Measurements from ENCODE around the gene P3H2. TPM values are rescaled to one million over a fixed set of nuclear protein-coding genes. Genes with fewer than 3 reads are reported as not detected.

P3H2 gene
- total RNA-seq, 1 experiment from 2014 or later: 20.9 TPM

- Histone ChIP-seq H3K4me1 (replicated peaks; ENCODE audit: insufficient read depth) (no peaks in the 10 kb centered on the region), H3K79me2 (ENCODE audit: low read depth) (no peaks in the 10 kb centered on the region), H4K20me1 (ENCODE audit: insufficient read depth) (no peaks in the 10 kb centered on the region), H3K4me2 (no peak overlapping the region), H3K27me3 (ENCODE audit: insufficient read depth, low read depth) (no peaks in the 10 kb centered on the region), H3K36me3 (ENCODE audit: low read depth) (no peaks in the 10 kb centered on the region), H2AFZ (no peak overlapping the region), H3K9me3 (ENCODE audit: insufficient read depth, low read depth) (peaks cover 8% of the 10 kb centered on the region), H3F3A (ENCODE audit: insufficient read depth, low read depth) (no peaks in the 10 kb centered on the region), H3K9me2 (ENCODE audit: insufficient read depth) (no peaks in the 10 kb centered on the region), H3K4me3 (no peak overlapping the region), H3K27ac (no peak overlapping the region)
- intact Hi-C loops (cut with micrococcal nuclease; ENCODE audit: unreplicated experiment): no loop called here
- ChIA-PET POLR2A (ENCODE audit: unreplicated experiment) (no interaction called here), CTCF (no interaction called here)
- BruUV-seq (replicated peaks): no TSS peak
- DNase-seq: no peak
- TF ChIP-seq, protein P1, sequence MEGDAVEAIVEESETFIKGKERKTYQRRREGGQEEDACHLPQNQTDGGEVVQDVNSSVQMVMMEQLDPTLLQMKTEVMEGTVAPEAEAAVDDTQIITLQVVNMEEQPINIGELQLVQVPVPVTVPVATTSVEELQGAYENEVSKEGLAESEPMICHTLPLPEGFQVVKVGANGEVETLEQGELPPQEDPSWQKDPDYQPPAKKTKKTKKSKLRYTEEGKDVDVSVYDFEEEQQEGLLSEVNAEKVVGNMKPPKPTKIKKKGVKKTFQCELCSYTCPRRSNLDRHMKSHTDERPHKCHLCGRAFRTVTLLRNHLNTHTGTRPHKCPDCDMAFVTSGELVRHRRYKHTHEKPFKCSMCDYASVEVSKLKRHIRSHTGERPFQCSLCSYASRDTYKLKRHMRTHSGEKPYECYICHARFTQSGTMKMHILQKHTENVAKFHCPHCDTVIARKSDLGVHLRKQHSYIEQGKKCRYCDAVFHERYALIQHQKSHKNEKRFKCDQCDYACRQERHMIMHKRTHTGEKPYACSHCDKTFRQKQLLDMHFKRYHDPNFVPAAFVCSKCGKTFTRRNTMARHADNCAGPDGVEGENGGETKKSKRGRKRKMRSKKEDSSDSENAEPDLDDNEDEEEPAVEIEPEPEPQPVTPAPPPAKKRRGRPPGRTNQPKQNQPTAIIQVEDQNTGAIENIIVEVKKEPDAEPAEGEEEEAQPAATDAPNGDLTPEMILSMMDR (conservative IDR thresholded peaks at IDR 0.05): no peak
- TF ChIP-seq EZH2 (IDR thresholded peaks at IDR 0.05; ENCODE audit: low read depth): no peak
Observed at GRCh38 chr3:190040145-190040544, 80.6 kb downstream of the P3H2 start.

DNA sequence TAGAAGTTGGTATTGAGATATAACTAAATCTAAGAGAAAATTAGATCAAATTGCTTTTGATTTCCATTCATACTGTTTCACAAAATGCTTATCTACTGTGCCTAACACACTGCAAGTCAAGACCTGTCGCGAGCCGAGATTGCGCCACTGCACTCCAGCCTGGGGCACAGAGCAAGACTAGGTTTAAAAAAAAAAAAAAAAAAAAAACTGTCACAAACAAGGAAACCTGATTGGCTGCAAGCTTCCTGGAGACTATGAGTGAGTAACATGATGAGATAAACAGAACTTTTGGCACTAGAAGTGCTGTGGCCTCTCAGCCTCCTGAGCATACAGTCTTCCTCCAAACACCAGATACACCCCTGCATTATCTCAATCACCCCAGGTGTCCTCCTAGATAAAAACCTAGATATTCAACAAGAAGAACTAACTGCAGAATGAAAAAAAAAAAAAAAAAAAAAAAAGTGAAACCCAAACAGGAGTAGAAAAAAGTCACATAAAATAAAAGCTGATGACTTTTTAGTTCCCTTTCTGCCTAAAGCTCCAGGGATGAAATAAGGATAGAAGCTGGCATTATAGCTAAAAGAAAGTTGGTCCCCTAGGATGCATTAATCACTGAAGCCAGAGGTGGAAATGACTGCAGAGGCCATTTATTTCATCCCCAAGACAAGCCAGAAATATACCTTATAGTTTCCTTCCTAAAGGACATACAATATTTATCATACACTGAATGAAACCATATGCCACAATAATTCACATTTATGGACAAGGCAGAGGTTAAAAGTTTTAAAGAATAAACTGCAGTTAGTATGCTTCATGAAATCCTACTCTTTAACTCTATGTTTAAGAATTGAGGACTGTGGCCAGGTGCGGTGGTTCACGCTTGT, 82.4 kb downstream of the P3H2 start:
- Histone ChIP-seq H3K79me2 (ENCODE audit: low read depth) (no peaks in the 10 kb centered on the region), H2AFZ (no peak overlapping the region), H3K9me3 (ENCODE audit: insufficient read depth, low read depth) (peaks cover 8% of the 10 kb centered on the region), H3K4me2 (no peak overlapping the region), H3K4me3 (no peak overlapping the region), H3K9me2 (ENCODE audit: insufficient read depth) (no peaks in the 10 kb centered on the region), H4K20me1 (ENCODE audit: insufficient read depth) (no peaks in the 10 kb centered on the region), H3F3A (ENCODE audit: insufficient read depth, low read depth) (no peaks in the 10 kb centered on the region), H3K27me3 (ENCODE audit: insufficient read depth, low read depth) (no peaks in the 10 kb centered on the region), H3K4me1 (replicated peaks; ENCODE audit: insufficient read depth) (no peaks in the 10 kb centered on the region), H3K36me3 (ENCODE audit: low read depth) (no peaks in the 10 kb centered on the region), H3K27ac (no peak overlapping the region)
- TF ChIP-seq, protein P1 (conservative IDR thresholded peaks at IDR 0.05): no peak
- TF ChIP-seq EZH2 (IDR thresholded peaks at IDR 0.05; ENCODE audit: low read depth): no peak
- POLR2A ChIA-PET (ENCODE audit: unreplicated experiment): interaction anchor here (0.7 to 0.9 kb wide), 3 partner anchors 16 to 462 kb away, joined by 3 to 17 read pairs (median 3); no protein-coding TSS in a partner anchor
- CTCF ChIA-PET: interaction anchor here (0.6 to 1.0 kb wide), 5 partner anchors 13 to 388 kb away, joined by 3 to 11 read pairs (median 5); no protein-coding TSS in a partner anchor
- intact Hi-C loops (cut with micrococcal nuclease; ENCODE audit: unreplicated experiment): loop anchor here (2.0 to 5.0 kb wide), 2 partner anchors 23 to 39 kb away; no protein-coding TSS in a partner anchor
- peak in 1 of 2 experiments; percentile 82 for DNase-seq
- no TSS peak for BruUV-seq (replicated peaks)

GRCh38 chr3:190036631-190037030, 84.1 kb downstream of the P3H2 start:
- intact Hi-C loops (cut with micrococcal nuclease; ENCODE audit: unreplicated experiment): loop anchor here (5.0 kb wide), 1 partner anchor 41 kb away; no protein-coding TSS in a partner anchor

More at GRCh38 chr3:190036631-190037030, 84.1 kb downstream of the P3H2 start:
- Histone ChIP-seq H2AFZ (no peak overlapping the region), H3K4me2 (no peak overlapping the region), H3F3A (ENCODE audit: insufficient read depth, low read depth) (no peaks in the 10 kb centered on the region), H4K20me1 (ENCODE audit: insufficient read depth) (no peaks in the 10 kb centered on the region), H3K9me2 (ENCODE audit: insufficient read depth) (no peaks in the 10 kb centered on the region), H3K4me3 (no peak overlapping the region), H3K27ac (no peak overlapping the region), H3K9me3 (ENCODE audit: insufficient read depth, low read depth) (peaks cover 8% of the 10 kb centered on the region), H3K79me2 (ENCODE audit: low read depth) (no peaks in the 10 kb centered on the region), H3K27me3 (ENCODE audit: insufficient read depth, low read depth) (no peaks in the 10 kb centered on the region), H3K4me1 (replicated peaks; ENCODE audit: insufficient read depth) (peaks cover 11% of the 10 kb centered on the region), H3K36me3 (ENCODE audit: low read depth) (no peaks in the 10 kb centered on the region)
- ChIA-PET CTCF (interaction anchor here (0.7 kb wide), 1 partner anchor 23 kb away, joined by 4 read pairs; no protein-coding TSS in a partner anchor), POLR2A (ENCODE audit: unreplicated experiment) (interaction anchor here (0.6 to 0.7 kb wide), 2 partner anchors 846 to 904 kb away, joined by 3 to 5 read pairs; no protein-coding TSS in a partner anchor)
- no peak for DNase-seq
- TF ChIP-seq, protein P1 (conservative IDR thresholded peaks at IDR 0.05): no peak
- TF ChIP-seq EZH2 (IDR thresholded peaks at IDR 0.05; ENCODE audit: low read depth): no peak
- BruUV-seq (replicated peaks): no TSS peak
